CD4-positive, alpha-beta T cell (primary cell): ENCODE data around the gene ZNF284. TPM values are rescaled to one million over a fixed set of nuclear protein-coding genes. Genes with fewer than 3 reads are reported as not detected.

Source experiments
- ATAC-seq: fragments of 200-7000 bp; cut with Tn5 transposase; one replicate; pipeline ENCODE4 v1.10.0; 2022; ENCODE audit warnings: mild to moderate bottlenecking; ENCODE audit not compliant: poor library complexity
- CTCF ChIA-PET: fragments of 350-600 bp; sonication (Branson Sonifier 250); formaldehyde crosslinking; loops from one replicate; lab custom pipeline; 2021; ENCODE audit warnings: antibody characterized with exemption, inconsistent platforms; lab: Charles Lee
- POLR2A ChIA-PET: fragments of 350-600 bp; sonication (Branson Sonifier 250); formaldehyde crosslinking; loops from one replicate; lab custom pipeline; 2021; ENCODE audit warnings: antibody characterized with exemption, inconsistent platforms; lab: Charles Lee
- DNase-seq, 14 experiments: peaks; one replicate each; pipeline ENCODE4 v3.0.0-alpha.2; 2013 to 2020; ENCODE audit warnings: mixed read lengths in 2 of 14
- H3K27ac ChIP-seq, 2 donors: one replicate each; pipeline versions ENCODE4 v1.5.1 to v1.7.0; 2013; ENCODE audit warnings: low read length in 2 of 2, low read depth in 1 of 2, mild to moderate bottlenecking in 1 of 2
- H3K27me3 ChIP-seq, 2 experiments: 1 replicate in 1 of 2; 2 replicates in 1 of 2; pipeline versions ENCODE4 v1.6.1 to v1.7.0; 2013; ENCODE audit warnings: low read length in 2 of 2, control low read depth in 1 of 2, mild to moderate bottlenecking in 1 of 2, moderate library complexity in 1 of 2; ENCODE audit not compliant: insufficient read depth in 2 of 2, control insufficient read depth in 1 of 2
- H3K36me3 ChIP-seq: one replicate; pipeline ENCODE4 v1.6.1; 2013; ENCODE audit warnings: low read length, control low read depth; ENCODE audit not compliant: insufficient read depth
- H3K4me1 ChIP-seq: one replicate; pipeline ENCODE4 v1.6.1; 2013; ENCODE audit warnings: low read length, control low read depth; ENCODE audit not compliant: insufficient read depth
- H3K4me3 ChIP-seq: one replicate; pipeline ENCODE4 v1.5.1; 2013; ENCODE audit warnings: mild to moderate bottlenecking, low read length, moderate library complexity
- H3K9me3 ChIP-seq, 2 experiments: 1 replicate in 1 of 2; 2 replicates in 1 of 2; pipeline versions ENCODE4 v1.6.1 to v1.7.0; 2013; ENCODE audit warnings: low read length in 2 of 2, mild to moderate bottlenecking in 2 of 2, control low read depth in 1 of 2, moderate library complexity in 1 of 2; ENCODE audit not compliant: control insufficient read depth in 1 of 2, insufficient read depth in 1 of 2
- H3K27ac Mint-ChIP-seq: one replicate; pipeline ENCODE4 v1.8.0; 2020; ENCODE audit warnings: mixed read lengths
- H3K27me3 Mint-ChIP-seq: one replicate; pipeline ENCODE4 v1.8.0; 2021; ENCODE audit warnings: mixed read lengths
- H3K36me3 Mint-ChIP-seq: one replicate; pipeline ENCODE4 v1.8.0; 2021; ENCODE audit warnings: low read depth, mixed read lengths
- H3K4me1 Mint-ChIP-seq: one replicate; pipeline ENCODE4 v1.8.0; 2021; ENCODE audit warnings: low read depth, mixed read lengths
- H3K4me3 Mint-ChIP-seq: one replicate; pipeline ENCODE4 v1.8.0; 2020; ENCODE audit warnings: mild to moderate bottlenecking, mixed read lengths
- H3K9me3 Mint-ChIP-seq: one replicate; pipeline ENCODE4 v1.8.0; 2020; ENCODE audit warnings: mixed read lengths
- CTCF ChIP-seq: fragments of 200-600 bp; IDR thresholded peaks from one replicate; pipeline ENCODE4 v1.8.0; 2022; ENCODE audit warnings: antibody characterized with exemption, mild to moderate bottlenecking
- intact Hi-C, 2 experiments: fragments of 100-400 bp; cut with DNase I in 1 of 2; cut with micrococcal nuclease in 1 of 2; formaldehyde crosslinking; loops; one replicate each; pipeline versions ENCODE4 v1.15.1 to v1.9.0; 2023 to 2025; cut with DNase I, micrococcal nuclease
- total RNA-seq, 174 experiments: library from RNA in 2 of 174; stranded (reverse) in 2 of 174; gene quantifications; one replicate each; pipeline ENCODE4 v1.2.3 and lab custom pipeline; 2021 to 2026

The ZNF284 gene
- total RNA-seq, 2 experiments from 2014 or later = 0.92 to 1.2 TPM

- peaks cover 26% of the 10 kb centered on the region for H3K9me3 Mint-ChIP-seq
- ChIA-PET CTCF (interaction anchor here (1.1 kb wide), 1 partner anchor 26 kb away, joined by 3 read pairs; no protein-coding TSS in a partner anchor), POLR2A (no interaction called here)
- H3K4me1 Mint-ChIP-seq = peaks cover 24% of the 10 kb centered on the region
- ATAC-seq = no peak
- H3K27me3 Mint-ChIP-seq = no peaks in the 10 kb centered on the region
- no peak for DNase-seq
- no peak for TF ChIP-seq CTCF
- no peak overlapping the region for H3K4me3 Mint-ChIP-seq
- Histone ChIP-seq H3K4me3 (no peak overlapping the region), H3K27me3 (no peaks in the 10 kb centered on the region), H3K9me3 (peaks cover 10 to 42% of the 10 kb centered on the region in 2 experiments), H3K4me1 (peaks cover 18% of the 10 kb centered on the region), H3K36me3 (peaks cover 6% of the 10 kb centered on the region), H3K27ac (no peak overlapping the region)
- H3K36me3 Mint-ChIP-seq = peaks cover 65% of the 10 kb centered on the region
- H3K27ac Mint-ChIP-seq = no peak overlapping the region
- intact Hi-C loops = no loop called here
Observed at GRCh38 chr19:44069415-44069814, 2.5 kb upstream of the ZNF284 start.

GRCh38 chr19:44072543-44073401, 813 bp downstream of the ZNF284 start:
- intact Hi-C loops = loop anchor here (1.0 to 5.0 kb wide), 6 partner anchors 22 to 135 kb away; partner anchors contain the start of genes ZNF224 (in 2 of the 2), ZNF155 (in 1 of the 2), ZNF225 (in 1 of the 2) and ZNF230 (in 1 of the 2)
- POLR2A ChIA-PET = interaction anchor here (0.5 to 1.0 kb wide), 3 partner anchors 22 to 242 kb away, joined by 3 to 10 read pairs (median 4); partner anchors contain the start of genes ZNF224 and ZNF45

GRCh38 chr19:44076325-44076724, 4.4 kb downstream of the ZNF284 start:
- no peak overlapping the region for H3K4me3 ChIP-seq
- H3K27ac ChIP-seq = no peak overlapping the region
- no peak for TF ChIP-seq CTCF
- no peaks in the 10 kb centered on the region for H3K9me3 ChIP-seq
- H3K4me1 ChIP-seq = peaks cover 15% of the 10 kb centered on the region
- no peak overlapping the region for H3K27ac Mint-ChIP-seq
- no peaks in the 10 kb centered on the region for H3K27me3 Mint-ChIP-seq
- H3K4me3 Mint-ChIP-seq = no peak overlapping the region
- ATAC-seq (no peak), DNase-seq (no peak)
- peaks cover 15% of the 10 kb centered on the region for H3K36me3 ChIP-seq
- peaks cover 7% of the 10 kb centered on the region for H3K9me3 Mint-ChIP-seq
- no peaks in the 10 kb centered on the region for H3K27me3 ChIP-seq
- peaks cover 59% of the 10 kb centered on the region for H3K36me3 Mint-ChIP-seq
- peaks cover 20% of the 10 kb centered on the region for H3K4me1 Mint-ChIP-seq
- ChIA-PET CTCF (no interaction called here), POLR2A (no interaction called here)
- intact Hi-C loops = no loop called here

More at GRCh38 chr19:44072543-44073401, 813 bp downstream of the ZNF284 start:
- Histone ChIP-seq H3K27ac (no peak overlapping the region), H3K36me3 (peaks cover 8% of the 10 kb centered on the region), H3K27me3 (no peaks in the 10 kb centered on the region), H3K9me3 (peaks cover 5 to 11% of the 10 kb centered on the region in 2 experiments), H3K4me1 (peaks cover 18% of the 10 kb centered on the region), H3K4me3 (peak overlapping the region; percentile 78)
- Mint-ChIP-seq H3K27ac (peak overlapping the region; percentile 79), H3K36me3 (peaks cover 59% of the 10 kb centered on the region), H3K4me1 (peaks cover 24% of the 10 kb centered on the region), H3K4me3 (peak overlapping the region; percentile 90), H3K9me3 (peaks cover 13% of the 10 kb centered on the region), H3K27me3 (no peaks in the 10 kb centered on the region)
- no peak for TF ChIP-seq CTCF
- DNase-seq = no peak
- ATAC-seq = no peak
- CTCF ChIA-PET = interaction anchor here (2.3 kb wide), 1 partner anchor 22 kb away, joined by 5 read pairs; no protein-coding TSS in a partner anchor
